CD4-positive, alpha-beta T cell (primary cell): Measurements from ENCODE around the gene GALNT10. TPM values are rescaled to one million over a fixed set of nuclear protein-coding genes. Genes with fewer than 3 reads are reported as not detected.

Source experiments
- ATAC-seq: fragments of 200-7000 bp; cut with Tn5 transposase; one replicate; pipeline ENCODE4 v1.10.0; 2022; ENCODE audit warnings: mild to moderate bottlenecking; ENCODE audit not compliant: poor library complexity
- CTCF ChIA-PET: fragments of 350-600 bp; sonication (Branson Sonifier 250); formaldehyde crosslinking; loops from one replicate; lab custom pipeline; 2021; ENCODE audit warnings: antibody characterized with exemption, inconsistent platforms; lab: Charles Lee
- POLR2A ChIA-PET: fragments of 350-600 bp; sonication (Branson Sonifier 250); formaldehyde crosslinking; loops from one replicate; lab custom pipeline; 2021; ENCODE audit warnings: antibody characterized with exemption, inconsistent platforms; lab: Charles Lee
- DNase-seq, 14 experiments: peaks; one replicate each; pipeline ENCODE4 v3.0.0-alpha.2; 2013 to 2020; ENCODE audit warnings: mixed read lengths in 2 of 14
- H3K27ac ChIP-seq, 2 donors: one replicate each; pipeline versions ENCODE4 v1.5.1 to v1.7.0; 2013; ENCODE audit warnings: low read length in 2 of 2, low read depth in 1 of 2, mild to moderate bottlenecking in 1 of 2
- H3K27me3 ChIP-seq, 2 experiments: 1 replicate in 1 of 2; 2 replicates in 1 of 2; pipeline versions ENCODE4 v1.6.1 to v1.7.0; 2013; ENCODE audit warnings: low read length in 2 of 2, control low read depth in 1 of 2, mild to moderate bottlenecking in 1 of 2, moderate library complexity in 1 of 2; ENCODE audit not compliant: insufficient read depth in 2 of 2, control insufficient read depth in 1 of 2
- H3K36me3 ChIP-seq: one replicate; pipeline ENCODE4 v1.6.1; 2013; ENCODE audit warnings: low read length, control low read depth; ENCODE audit not compliant: insufficient read depth
- H3K4me1 ChIP-seq: one replicate; pipeline ENCODE4 v1.6.1; 2013; ENCODE audit warnings: low read length, control low read depth; ENCODE audit not compliant: insufficient read depth
- H3K4me3 ChIP-seq: one replicate; pipeline ENCODE4 v1.5.1; 2013; ENCODE audit warnings: mild to moderate bottlenecking, low read length, moderate library complexity
- H3K9me3 ChIP-seq, 2 experiments: 1 replicate in 1 of 2; 2 replicates in 1 of 2; pipeline versions ENCODE4 v1.6.1 to v1.7.0; 2013; ENCODE audit warnings: low read length in 2 of 2, mild to moderate bottlenecking in 2 of 2, control low read depth in 1 of 2, moderate library complexity in 1 of 2; ENCODE audit not compliant: control insufficient read depth in 1 of 2, insufficient read depth in 1 of 2
- H3K27ac Mint-ChIP-seq: one replicate; pipeline ENCODE4 v1.8.0; 2020; ENCODE audit warnings: mixed read lengths
- H3K27me3 Mint-ChIP-seq: one replicate; pipeline ENCODE4 v1.8.0; 2021; ENCODE audit warnings: mixed read lengths
- H3K36me3 Mint-ChIP-seq: one replicate; pipeline ENCODE4 v1.8.0; 2021; ENCODE audit warnings: low read depth, mixed read lengths
- H3K4me1 Mint-ChIP-seq: one replicate; pipeline ENCODE4 v1.8.0; 2021; ENCODE audit warnings: low read depth, mixed read lengths
- H3K4me3 Mint-ChIP-seq: one replicate; pipeline ENCODE4 v1.8.0; 2020; ENCODE audit warnings: mild to moderate bottlenecking, mixed read lengths
- H3K9me3 Mint-ChIP-seq: one replicate; pipeline ENCODE4 v1.8.0; 2020; ENCODE audit warnings: mixed read lengths
- CTCF ChIP-seq: fragments of 200-600 bp; IDR thresholded peaks from one replicate; pipeline ENCODE4 v1.8.0; 2022; ENCODE audit warnings: antibody characterized with exemption, mild to moderate bottlenecking
- intact Hi-C, 2 experiments: fragments of 100-400 bp; cut with DNase I in 1 of 2; cut with micrococcal nuclease in 1 of 2; formaldehyde crosslinking; loops; one replicate each; pipeline versions ENCODE4 v1.15.1 to v1.9.0; 2023 to 2025; cut with DNase I, micrococcal nuclease
- total RNA-seq, 174 experiments: library from RNA in 2 of 174; stranded (reverse) in 2 of 174; gene quantifications; one replicate each; pipeline ENCODE4 v1.2.3 and lab custom pipeline; 2021 to 2026

GALNT10 gene
- total RNA-seq, 2 experiments from 2014 or later: 21.7 to 23.0 TPM

- DNase-seq (no peak), ATAC-seq (no peak)
- ChIA-PET CTCF (interaction anchor here (3.3 kb wide), 1 partner anchor 11 kb away, joined by 20 read pairs; the partner anchor contains the start of gene GALNT10), POLR2A (interaction anchor here (6.2 kb wide), 1 partner anchor 11 kb away, joined by 42 read pairs; the partner anchor contains the start of gene GALNT10)
- Mint-ChIP-seq H3K27ac (peak overlapping the region; percentile 85), H3K4me3 (no peak overlapping the region), H3K27me3 (no peaks in the 10 kb centered on the region), H3K36me3 (peaks cover 22% of the 10 kb centered on the region), H3K4me1 (peaks cover 83% of the 10 kb centered on the region), H3K9me3 (no peaks in the 10 kb centered on the region)
- no peak for TF ChIP-seq CTCF
- Histone ChIP-seq H3K27me3 (no peaks in the 10 kb centered on the region), H3K4me1 (peaks cover 65% of the 10 kb centered on the region), H3K36me3 (peaks cover 24% of the 10 kb centered on the region), H3K9me3 (no peaks in the 10 kb centered on the region), H3K4me3 (no peak overlapping the region), H3K27ac (no peak overlapping the region)
- intact Hi-C loops: no loop called here
These were observed 10.7 kb downstream of the GALNT10 start for GRCh38 chr5:154201108-154201769.

- Mint-ChIP-seq H3K4me1 (peaks cover 73% of the 10 kb centered on the region), H3K9me3 (no peaks in the 10 kb centered on the region), H3K4me3 (peak overlapping the region; percentile 55), H3K27ac (peak overlapping the region; percentile 85), H3K27me3 (no peaks in the 10 kb centered on the region), H3K36me3 (peaks cover 20% of the 10 kb centered on the region)
- no peaks in the 10 kb centered on the region for H3K9me3 ChIP-seq
- H3K4me3 ChIP-seq: peak overlapping the region; percentile 32
- ATAC-seq (peak; percentile 75), DNase-seq (peak in 12 of 14 experiments; percentile 12 to 71 (median 32))
- H3K27ac ChIP-seq: peak overlapping the region; percentile 36 to 74
- no peaks in the 10 kb centered on the region for H3K27me3 ChIP-seq
- no peak for TF ChIP-seq CTCF
- POLR2A ChIA-PET: interaction anchor here (1.0 to 6.2 kb wide), 3 partner anchors 10 to 19 kb away, joined by 3 to 42 read pairs (median 4); partner anchors contain the start of gene GALNT10
- peaks cover 24% of the 10 kb centered on the region for H3K36me3 ChIP-seq
- CTCF ChIA-PET: interaction anchor here (1.2 to 3.3 kb wide), 2 partner anchors 12 to 32 kb away, joined by 3 to 20 read pairs; partner anchors contain the start of gene GALNT10
- H3K4me1 ChIP-seq: peaks cover 53% of the 10 kb centered on the region
- intact Hi-C loops: no loop called here
These were observed 12.1 kb downstream of the GALNT10 start for GRCh38 chr5:154202379-154203260.

- Mint-ChIP-seq H3K27ac (peak overlapping the region; percentile 85), H3K4me3 (no peak overlapping the region), H3K27me3 (no peaks in the 10 kb centered on the region), H3K4me1 (peaks cover 60% of the 10 kb centered on the region), H3K9me3 (no peaks in the 10 kb centered on the region), H3K36me3 (peaks cover 23% of the 10 kb centered on the region)
- Histone ChIP-seq H3K36me3 (peaks cover 20% of the 10 kb centered on the region), H3K9me3 (peaks cover 0 to 2% of the 10 kb centered on the region in 2 experiments), H3K4me1 (peaks cover 40% of the 10 kb centered on the region), H3K27me3 (no peaks in the 10 kb centered on the region), H3K4me3 (no peak overlapping the region), H3K27ac (peak overlapping the region in 1 of 2 donors; percentile 74)
- intact Hi-C loops: no loop called here
- DNase-seq: no peak
- no peak for ATAC-seq
- ChIA-PET CTCF (interaction anchor here (3.3 kb wide), 1 partner anchor 14 kb away, joined by 20 read pairs; the partner anchor contains the start of gene GALNT10), POLR2A (interaction anchor here (1.3 to 6.2 kb wide), 2 partner anchors 14 to 17 kb away, joined by 3 to 42 read pairs; partner anchors contain the start of gene GALNT10)
- no peak for TF ChIP-seq CTCF
These were observed 13.5 kb downstream of the GALNT10 start for GRCh38 chr5:154203798-154204578.
